Tibial nerve (tissue), 4 donors: Measurements from ENCODE around the gene COL2A1.

Experiments used
- EP300 ChIP-seq, 2 donors: sonication (generic); formaldehyde crosslinking; IDR thresholded peaks; one replicate each; pipeline ENCODE4 v1.6.1; 2017; ENCODE audit warnings: antibody characterized with exemption in 2 of 2, mild to moderate bottlenecking in 1 of 2
- POLR2A ChIP-seq, 2 donors: fragments of 450-650 bp; IDR thresholded peaks; one replicate each; pipeline ENCODE4 v1.6.1; 2017; ENCODE audit warnings: antibody characterized with exemption in 2 of 2, mild to moderate bottlenecking in 2 of 2, moderate library complexity in 2 of 2
- TF ChIP-seq, protein P1 (sequence below), 5 experiments: fragments of 200-600 bp in 3 of 5; fragments of 450-650 bp in 2 of 5; sonication (generic) in 3 of 5; IDR thresholded peaks; one replicate each; pipeline ENCODE4 v1.5.1; 2016 to 2019; ENCODE audit warnings: antibody characterized with exemption in 5 of 5, mild to moderate bottlenecking in 3 of 5, moderate library complexity in 2 of 5

DNA sequence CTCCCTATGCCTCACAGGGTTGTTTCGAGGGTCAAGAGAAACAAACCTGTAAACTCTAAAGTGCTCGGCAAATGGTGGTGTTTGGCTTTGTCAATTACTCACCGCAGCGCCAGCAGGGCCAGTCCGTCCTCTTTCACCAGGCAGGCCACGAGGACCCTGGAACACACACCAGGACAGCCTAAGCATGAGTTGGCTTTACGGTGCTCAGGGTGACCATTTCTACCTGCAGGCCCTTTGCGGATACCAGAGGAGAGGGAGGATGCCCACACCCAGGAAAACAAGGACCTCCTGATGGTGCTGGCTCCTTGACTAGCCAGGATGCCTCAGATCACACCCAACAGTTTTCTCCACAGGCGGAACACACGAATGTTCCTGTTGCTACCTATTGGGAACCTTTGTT, 11.5 kb downstream of the COL2A1 start:
- TF ChIP-seq, protein P1, sequence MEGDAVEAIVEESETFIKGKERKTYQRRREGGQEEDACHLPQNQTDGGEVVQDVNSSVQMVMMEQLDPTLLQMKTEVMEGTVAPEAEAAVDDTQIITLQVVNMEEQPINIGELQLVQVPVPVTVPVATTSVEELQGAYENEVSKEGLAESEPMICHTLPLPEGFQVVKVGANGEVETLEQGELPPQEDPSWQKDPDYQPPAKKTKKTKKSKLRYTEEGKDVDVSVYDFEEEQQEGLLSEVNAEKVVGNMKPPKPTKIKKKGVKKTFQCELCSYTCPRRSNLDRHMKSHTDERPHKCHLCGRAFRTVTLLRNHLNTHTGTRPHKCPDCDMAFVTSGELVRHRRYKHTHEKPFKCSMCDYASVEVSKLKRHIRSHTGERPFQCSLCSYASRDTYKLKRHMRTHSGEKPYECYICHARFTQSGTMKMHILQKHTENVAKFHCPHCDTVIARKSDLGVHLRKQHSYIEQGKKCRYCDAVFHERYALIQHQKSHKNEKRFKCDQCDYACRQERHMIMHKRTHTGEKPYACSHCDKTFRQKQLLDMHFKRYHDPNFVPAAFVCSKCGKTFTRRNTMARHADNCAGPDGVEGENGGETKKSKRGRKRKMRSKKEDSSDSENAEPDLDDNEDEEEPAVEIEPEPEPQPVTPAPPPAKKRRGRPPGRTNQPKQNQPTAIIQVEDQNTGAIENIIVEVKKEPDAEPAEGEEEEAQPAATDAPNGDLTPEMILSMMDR (IDR thresholded peaks at IDR 0.05), result no peak
- TF ChIP-seq EP300 (IDR thresholded peaks at IDR 0.05), result no peak
- TF ChIP-seq POLR2A (IDR thresholded peaks at IDR 0.05), result no peak
